ENCODE measurements around the gene ABI3.

- TF ChIP-seq CTCF (IDR thresholded peaks at IDR 0.05) = no peak
- no peak for TF ChIP-seq POLR2A (IDR thresholded peaks at IDR 0.05)
These were observed 6.0 kb upstream of the ABI3 start for GRCh38 chr17:49204516-49204915.

Measured in gastroesophageal sphincter (tissue), 3 donors.